ENCODE data around the gene DDO.
"Not testable (repeated sequence)": the region's sequence is repeated elsewhere in the genome, so short reads cannot be mapped to it uniquely, and the experiment has no call there.

DDO gene

DNA sequence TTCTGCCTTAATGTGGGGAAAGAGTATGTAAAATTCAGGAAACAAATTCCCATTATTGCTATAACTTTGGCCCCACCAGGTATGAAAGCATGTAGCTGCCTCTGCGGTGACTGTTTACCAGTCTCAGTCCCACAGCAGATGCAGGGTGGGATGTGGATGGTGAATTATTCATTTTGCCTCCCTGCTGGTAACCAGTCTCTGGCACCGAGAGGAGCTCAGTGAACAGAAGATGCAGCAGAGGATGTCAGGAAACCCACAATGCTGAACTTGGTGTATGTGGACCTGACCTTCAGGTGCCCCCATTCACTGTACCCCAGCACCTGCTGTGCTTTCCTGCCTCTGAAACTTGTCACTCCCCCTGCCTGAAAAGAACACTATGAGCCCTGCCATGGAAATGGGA is 48.4 kb downstream of the DDO start:
- no peak for DNase-seq (ENCODE audit: low spot score)

GRCh38 chr6:110366256-110366655 is 49.1 kb downstream of the DDO start:
- no peak for DNase-seq (ENCODE audit: low spot score)

GRCh38 chr6:110364364-110365105 is 50.8 kb downstream of the DDO start:
- no peak for DNase-seq (ENCODE audit: low spot score)

DNA sequence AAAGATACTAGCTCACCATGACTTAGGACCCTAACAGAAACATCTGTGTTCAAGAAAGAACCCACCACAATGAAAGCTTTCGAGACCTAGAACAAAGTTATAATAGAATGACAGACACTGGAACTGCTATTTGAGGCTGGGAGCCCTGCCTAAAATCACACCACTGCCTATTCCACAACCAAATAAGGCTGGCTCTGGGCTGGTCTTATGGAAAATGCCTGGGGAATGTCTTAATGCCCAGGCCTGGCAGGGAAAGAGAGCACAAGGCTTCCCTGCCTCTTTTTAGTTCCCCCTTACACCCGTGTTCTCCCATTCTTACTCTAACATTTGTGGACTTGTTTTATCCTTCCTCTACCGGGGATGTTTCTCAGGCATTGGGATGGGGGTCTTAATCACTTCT is 51.6 kb downstream of the DDO start:
- no peak for DNase-seq (ENCODE audit: low spot score)

GRCh38 chr6:110360676-110361075 is 54.7 kb downstream of the DDO start:
- no peak for DNase-seq (ENCODE audit: low spot score)

GRCh38 chr6:110359556-110359955 is 55.8 kb downstream of the DDO start:
- peak; percentile 29 for DNase-seq (ENCODE audit: low spot score)

GRCh38 chr6:110358553-110359160 is 56.7 kb downstream of the DDO start:
- no peak for DNase-seq (ENCODE audit: low spot score)

DNA sequence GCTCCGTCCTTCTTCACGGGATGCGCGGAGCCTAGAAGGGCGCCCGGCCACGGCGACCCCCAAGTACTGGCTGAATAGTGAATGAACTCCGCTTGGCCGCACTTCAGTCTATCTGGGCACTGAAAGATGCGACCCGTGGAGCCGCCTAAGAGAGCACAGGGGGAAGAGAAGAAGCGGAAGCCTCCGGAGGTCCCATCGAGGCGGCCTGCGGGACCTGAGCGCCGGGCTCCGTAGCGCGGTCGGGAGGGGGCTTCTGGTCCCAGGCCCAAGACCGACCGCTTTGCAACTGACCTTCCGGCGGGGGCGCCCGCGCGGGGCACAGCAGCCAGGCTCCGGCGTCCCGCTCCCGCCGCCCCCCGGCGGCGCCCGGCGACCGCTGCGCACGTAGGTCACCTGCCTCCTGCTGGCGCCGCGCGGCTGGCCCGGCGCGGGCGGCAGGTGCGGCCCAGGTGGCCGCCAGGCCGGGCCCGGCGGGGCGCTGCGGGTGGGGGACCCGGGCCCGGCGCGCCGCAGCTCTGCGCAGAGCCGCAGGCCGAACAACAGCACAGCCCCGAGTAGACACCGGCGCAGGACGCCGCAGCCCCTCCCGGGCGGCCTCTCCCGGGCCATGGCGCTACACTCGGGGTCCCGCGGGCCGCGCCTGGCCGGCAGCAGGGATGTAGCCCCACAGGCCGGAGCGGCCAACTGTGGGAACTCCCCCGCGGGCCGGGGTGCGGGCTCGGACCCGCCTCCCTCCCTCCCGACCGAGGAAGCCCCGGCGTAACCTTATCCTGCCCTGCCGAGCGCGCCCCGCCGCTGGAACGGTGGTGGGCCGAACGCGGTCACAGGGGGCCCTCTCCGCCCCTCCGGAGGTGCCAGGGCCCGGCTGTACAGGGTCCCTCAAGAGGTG is 57.5 kb downstream of the DDO start, which contains the start of gene METTL24:
Gene METTL24, minus strand, starts transcription at position 686 of the 889 bp plus-strand sequence. Its CDS starts 77 bp downstream, at position 609.
- peak; percentile 37 for DNase-seq (ENCODE audit: low spot score)

DNA sequence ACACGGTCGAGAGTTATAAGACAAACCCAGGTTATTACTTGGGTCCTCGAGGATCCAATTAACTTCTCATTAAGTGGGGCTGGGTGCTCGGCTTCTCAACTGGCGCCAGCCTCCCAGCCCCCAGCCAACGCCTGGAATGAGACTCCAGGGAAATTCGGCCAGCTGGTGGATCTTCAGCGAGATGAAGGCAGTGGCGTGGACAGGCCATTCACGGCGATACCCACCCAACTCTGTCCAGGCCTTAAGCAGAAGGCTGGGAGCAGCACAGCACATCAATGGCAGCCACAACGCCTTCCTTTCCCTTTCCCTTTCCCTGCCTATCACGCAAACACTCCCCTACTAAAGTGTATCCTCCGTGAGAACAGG is 58.1 kb downstream of the DDO start:
- no peak for DNase-seq (ENCODE audit: low spot score)

DNA sequence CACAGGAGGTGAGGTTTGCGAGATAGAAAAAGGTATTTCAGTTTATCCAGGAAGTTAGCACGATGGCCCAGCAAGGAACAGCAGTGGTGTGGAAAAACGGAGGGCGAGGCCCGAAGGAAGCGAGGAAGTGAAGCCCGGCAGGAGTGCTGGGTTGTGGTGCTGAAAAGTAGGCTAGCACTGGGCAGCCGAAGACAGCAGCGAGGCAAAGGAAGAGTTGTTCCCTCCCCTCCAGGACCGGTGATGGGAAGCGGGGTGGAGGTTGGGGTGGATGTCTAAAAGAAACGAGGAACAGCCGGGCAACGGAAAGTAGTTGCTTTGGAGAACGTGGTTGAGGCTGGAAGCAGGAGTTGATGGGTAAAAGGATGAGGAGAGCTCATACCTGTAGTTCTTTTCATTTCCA is 58.6 kb downstream of the DDO start:
- no peak for DNase-seq (ENCODE audit: low spot score)

GRCh38 chr6:110355727-110356126 is 59.6 kb downstream of the DDO start:
- no peak for DNase-seq (ENCODE audit: low spot score)

GRCh38 chr6:110355022-110355421 is 60.4 kb downstream of the DDO start:
- DNase-seq (ENCODE audit: low spot score) = no peak

GRCh38 chr6:110354153-110354552 is 61.2 kb downstream of the DDO start:
- no peak for DNase-seq (ENCODE audit: low spot score)

GRCh38 chr6:110353457-110354001 is 61.8 kb downstream of the DDO start:
- no peak for DNase-seq (ENCODE audit: low spot score)

- no peak for DNase-seq (ENCODE audit: low spot score)
These were observed 62.7 kb downstream of the DDO start for GRCh38 chr6:110352563-110353262.

- DNase-seq (ENCODE audit: low spot score) = no peak
These were observed 63.4 kb downstream of the DDO start for GRCh38 chr6:110351986-110352385.

DNA sequence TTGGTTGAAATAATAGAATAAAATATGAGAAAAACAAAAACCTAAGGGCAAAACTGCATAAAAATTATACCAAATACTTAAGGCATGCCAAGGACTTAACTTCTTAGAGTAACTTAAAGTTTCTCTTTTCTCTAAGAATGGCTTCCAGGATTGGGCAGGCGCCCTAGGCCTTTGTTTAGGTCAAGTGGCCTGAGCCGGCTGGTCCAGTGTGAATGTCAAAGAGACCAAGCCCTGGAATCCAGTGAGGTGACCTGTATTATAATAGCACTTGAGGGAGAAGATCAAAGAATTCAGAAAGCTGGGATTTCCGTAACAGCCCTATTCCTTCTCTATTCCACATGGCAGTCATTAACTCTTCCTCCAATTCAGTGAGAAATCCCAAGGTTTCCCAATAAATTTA is 63.8 kb downstream of the DDO start:
- no peak for DNase-seq (ENCODE audit: low spot score)

DNA sequence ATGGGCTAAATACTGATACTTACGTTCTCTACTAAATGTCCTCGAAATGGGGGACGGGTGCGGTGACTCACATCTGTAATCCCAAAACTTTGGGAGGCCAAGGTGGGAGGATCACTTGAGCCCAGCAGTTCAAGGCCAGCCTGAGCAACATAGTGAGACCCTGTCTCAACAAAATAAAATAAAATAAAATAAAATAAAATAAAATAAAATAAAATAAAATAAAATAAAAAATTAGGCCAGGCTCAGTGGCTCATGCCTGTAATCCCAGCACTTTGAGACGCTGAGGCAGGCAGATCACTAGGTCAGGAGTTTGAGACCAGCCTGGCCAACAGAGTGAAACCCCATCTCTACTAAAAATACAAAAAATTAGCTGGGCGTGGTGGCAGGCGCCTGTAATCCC is 64.8 kb downstream of the DDO start:
- DNase-seq (ENCODE audit: low spot score) = not testable (repeated sequence)

DNA sequence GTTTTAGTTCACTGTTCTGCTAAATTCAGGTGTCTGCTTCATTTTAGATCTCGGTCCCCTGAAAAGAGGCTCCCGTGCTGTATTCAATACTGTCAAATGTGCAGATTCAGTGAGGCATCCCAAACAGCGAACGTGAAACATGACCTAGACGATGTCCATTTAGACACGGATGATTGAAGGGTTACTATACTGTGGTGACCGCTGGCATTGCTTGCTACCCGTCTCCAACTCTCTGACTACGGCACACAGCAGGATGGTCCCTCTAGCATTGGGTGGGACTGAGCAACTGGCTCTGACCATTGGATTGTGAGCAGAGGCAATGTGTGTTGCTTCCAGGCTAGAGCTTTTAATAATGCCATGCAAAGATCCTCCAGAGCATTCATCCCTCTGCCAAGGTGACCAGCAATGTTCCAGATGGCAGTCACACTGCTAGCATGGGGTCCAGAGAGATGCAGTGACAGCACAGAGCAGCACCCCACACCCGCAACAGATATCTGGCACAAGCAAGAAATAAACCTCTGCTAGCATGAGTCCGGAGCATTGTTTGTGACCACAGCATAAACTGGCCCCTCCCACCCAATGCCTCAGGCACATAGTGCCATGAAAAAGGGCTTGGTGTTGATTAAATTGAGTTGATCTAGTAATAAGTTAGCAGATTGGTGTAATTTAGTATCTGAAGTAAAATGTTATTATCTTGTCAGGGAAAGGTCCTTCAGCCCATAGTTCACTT is 66.2 kb downstream of the DDO start:
- no peak for DNase-seq (ENCODE audit: low spot score)

GRCh38 chr6:110345025-110345424 is 70.3 kb downstream of the DDO start:
- DNase-seq (ENCODE audit: low spot score) = no peak

DNA sequence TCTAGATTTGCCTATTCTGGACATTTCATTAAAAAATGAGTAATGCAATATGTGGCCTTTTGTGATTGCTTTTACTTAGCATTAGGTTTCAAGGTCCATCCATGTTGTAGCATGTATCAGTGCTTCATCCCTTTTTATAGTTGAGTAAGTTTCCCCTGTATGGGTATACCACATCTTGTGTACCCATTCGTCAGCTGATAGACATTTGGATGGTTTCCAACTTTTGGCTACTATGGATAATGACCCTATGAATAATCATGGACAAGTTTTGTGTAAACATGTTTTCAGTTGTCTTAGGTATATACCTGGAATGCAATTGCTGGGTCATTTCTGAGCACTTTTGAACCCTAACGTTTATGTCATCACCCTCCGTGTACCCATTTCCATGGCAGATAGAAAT is 72.6 kb downstream of the DDO start:
- no peak for DNase-seq (ENCODE audit: low spot score)

Data from HuH-7.5 (cell line).